A549 (cell line): ENCODE results near the gene ERVW-1.

Experiments used
- CHD2 ChIP-seq: fragments of 150-350 bp; IDR thresholded peaks from 2 replicates; pipeline ENCODE4 v1.6.1; 2014; ENCODE audit warnings: low read length; ENCODE audit not compliant: partially characterized antibody
- HDAC2 ChIP-seq: fragments of 200-600 bp; sonication (generic); IDR thresholded peaks from 2 replicates; pipeline ENCODE4 v1.6.1; 2016
- KDM1A ChIP-seq: fragments of 200-600 bp; sonication (generic); IDR thresholded peaks from 2 replicates; pipeline ENCODE4 v1.6.1; 2016; ENCODE audit warnings: low read depth, mild to moderate bottlenecking
- MAZ ChIP-seq: fragments of 150-350 bp; IDR thresholded peaks from 2 replicates; pipeline ENCODE4 v1.6.1; 2014; ENCODE audit warnings: antibody characterized with exemption, low read depth, low read length, borderline replicate concordance
- NFE2L2 ChIP-seq: fragments of 150-350 bp; conservative IDR thresholded peaks from 2 replicates; pipeline ENCODE4 v1.6.1; 2014; ENCODE audit warnings: low read length
- POLR2A ChIP-seq: IDR thresholded peaks from 2 replicates; pipeline ENCODE4 v1.6.1; 2012; ENCODE audit warnings: mild to moderate bottlenecking, low read length
- RAD21 ChIP-seq, 2 experiments: fragments of >200 bp in 1 of 2; sonication (Bioruptor Twin) in 1 of 2; formaldehyde crosslinking in 1 of 2; IDR thresholded peaks in 1 of 2; conservative IDR thresholded peaks in 1 of 2; 2 replicates in 1 of 2; 3 replicates in 1 of 2; pipeline ENCODE4 v1.6.1; 2012 to 2018; ENCODE audit warnings: inconsistent platforms in 1 of 2
- ZFP36 ChIP-seq: fragments of 450-650 bp; IDR thresholded peaks from 2 replicates; pipeline ENCODE4 v1.6.1; 2014; ENCODE audit warnings: borderline replicate concordance; ENCODE audit not compliant: partially characterized antibody
- TF ChIP-seq, protein P1 (sequence below): fragments of >200 bp; sonication (Bioruptor Twin); formaldehyde crosslinking; IDR thresholded peaks from 3 replicates; pipeline ENCODE4 v1.5.1; 2016
- TF ChIP-seq, protein P2 (sequence below): fragments of 200-600 bp; sonication (generic); IDR thresholded peaks from 2 replicates; pipeline ENCODE4 v1.6.1; 2016; ENCODE audit warnings: antibody characterized with exemption, mild to moderate bottlenecking, moderate library complexity
- TF ChIP-seq, protein P3 (sequence below): IDR thresholded peaks from 2 replicates; pipeline ENCODE4 v1.6.1; 2012; ENCODE audit warnings: low read depth, borderline replicate concordance

DNA sequence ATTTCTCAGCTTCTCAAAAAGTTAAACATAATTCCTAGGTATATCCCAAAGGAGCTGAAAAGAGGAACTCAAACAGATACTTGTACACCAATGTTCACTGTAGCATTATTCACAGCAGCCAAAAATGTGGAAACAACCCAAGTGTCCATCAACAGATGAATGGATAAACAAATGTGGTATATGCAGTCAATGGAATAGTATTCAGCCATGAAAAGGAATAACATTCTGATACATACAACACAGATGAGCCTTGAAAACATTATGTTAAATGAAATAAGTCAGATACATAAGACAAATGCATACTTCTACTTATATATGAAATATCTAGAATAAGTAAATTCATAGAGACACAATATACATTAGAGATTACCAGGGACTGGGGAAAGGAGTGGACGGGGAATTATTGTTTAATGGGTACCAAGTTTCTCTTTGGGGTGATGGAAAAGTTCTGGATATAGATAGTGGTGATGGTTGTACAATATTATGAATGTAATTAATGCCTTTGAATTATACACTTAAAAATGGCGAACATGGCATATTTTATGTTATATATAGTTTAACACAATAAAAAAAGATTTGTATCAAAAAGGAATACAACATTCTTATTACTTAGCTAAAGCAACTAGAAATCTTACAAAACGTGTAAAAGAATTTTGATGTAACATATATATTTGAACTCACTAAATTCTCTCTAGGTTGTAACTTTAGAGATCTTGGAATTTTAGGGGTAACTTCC, 35.6 kb upstream of the ERVW-1 start:
- TF ChIP-seq, protein P1, sequence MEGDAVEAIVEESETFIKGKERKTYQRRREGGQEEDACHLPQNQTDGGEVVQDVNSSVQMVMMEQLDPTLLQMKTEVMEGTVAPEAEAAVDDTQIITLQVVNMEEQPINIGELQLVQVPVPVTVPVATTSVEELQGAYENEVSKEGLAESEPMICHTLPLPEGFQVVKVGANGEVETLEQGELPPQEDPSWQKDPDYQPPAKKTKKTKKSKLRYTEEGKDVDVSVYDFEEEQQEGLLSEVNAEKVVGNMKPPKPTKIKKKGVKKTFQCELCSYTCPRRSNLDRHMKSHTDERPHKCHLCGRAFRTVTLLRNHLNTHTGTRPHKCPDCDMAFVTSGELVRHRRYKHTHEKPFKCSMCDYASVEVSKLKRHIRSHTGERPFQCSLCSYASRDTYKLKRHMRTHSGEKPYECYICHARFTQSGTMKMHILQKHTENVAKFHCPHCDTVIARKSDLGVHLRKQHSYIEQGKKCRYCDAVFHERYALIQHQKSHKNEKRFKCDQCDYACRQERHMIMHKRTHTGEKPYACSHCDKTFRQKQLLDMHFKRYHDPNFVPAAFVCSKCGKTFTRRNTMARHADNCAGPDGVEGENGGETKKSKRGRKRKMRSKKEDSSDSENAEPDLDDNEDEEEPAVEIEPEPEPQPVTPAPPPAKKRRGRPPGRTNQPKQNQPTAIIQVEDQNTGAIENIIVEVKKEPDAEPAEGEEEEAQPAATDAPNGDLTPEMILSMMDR = no peak
- no peak for TF ChIP-seq POLR2A
- no peak for TF ChIP-seq NFE2L2
- no peak for TF ChIP-seq KDM1A
- TF ChIP-seq MAZ = no peak
- TF ChIP-seq, protein P2, sequence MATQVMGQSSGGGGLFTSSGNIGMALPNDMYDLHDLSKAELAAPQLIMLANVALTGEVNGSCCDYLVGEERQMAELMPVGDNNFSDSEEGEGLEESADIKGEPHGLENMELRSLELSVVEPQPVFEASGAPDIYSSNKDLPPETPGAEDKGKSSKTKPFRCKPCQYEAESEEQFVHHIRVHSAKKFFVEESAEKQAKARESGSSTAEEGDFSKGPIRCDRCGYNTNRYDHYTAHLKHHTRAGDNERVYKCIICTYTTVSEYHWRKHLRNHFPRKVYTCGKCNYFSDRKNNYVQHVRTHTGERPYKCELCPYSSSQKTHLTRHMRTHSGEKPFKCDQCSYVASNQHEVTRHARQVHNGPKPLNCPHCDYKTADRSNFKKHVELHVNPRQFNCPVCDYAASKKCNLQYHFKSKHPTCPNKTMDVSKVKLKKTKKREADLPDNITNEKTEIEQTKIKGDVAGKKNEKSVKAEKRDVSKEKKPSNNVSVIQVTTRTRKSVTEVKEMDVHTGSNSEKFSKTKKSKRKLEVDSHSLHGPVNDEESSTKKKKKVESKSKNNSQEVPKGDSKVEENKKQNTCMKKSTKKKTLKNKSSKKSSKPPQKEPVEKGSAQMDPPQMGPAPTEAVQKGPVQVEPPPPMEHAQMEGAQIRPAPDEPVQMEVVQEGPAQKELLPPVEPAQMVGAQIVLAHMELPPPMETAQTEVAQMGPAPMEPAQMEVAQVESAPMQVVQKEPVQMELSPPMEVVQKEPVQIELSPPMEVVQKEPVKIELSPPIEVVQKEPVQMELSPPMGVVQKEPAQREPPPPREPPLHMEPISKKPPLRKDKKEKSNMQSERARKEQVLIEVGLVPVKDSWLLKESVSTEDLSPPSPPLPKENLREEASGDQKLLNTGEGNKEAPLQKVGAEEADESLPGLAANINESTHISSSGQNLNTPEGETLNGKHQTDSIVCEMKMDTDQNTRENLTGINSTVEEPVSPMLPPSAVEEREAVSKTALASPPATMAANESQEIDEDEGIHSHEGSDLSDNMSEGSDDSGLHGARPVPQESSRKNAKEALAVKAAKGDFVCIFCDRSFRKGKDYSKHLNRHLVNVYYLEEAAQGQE = no peak
- TF ChIP-seq HDAC2 = no peak
- TF ChIP-seq RAD21 (conservative IDR thresholded peaks at IDR 0.05 in 1 of 2, IDR thresholded peaks at IDR 0.05 in 1 of 2) = no peak
- no peak for TF ChIP-seq CHD2
- TF ChIP-seq, protein P3, sequence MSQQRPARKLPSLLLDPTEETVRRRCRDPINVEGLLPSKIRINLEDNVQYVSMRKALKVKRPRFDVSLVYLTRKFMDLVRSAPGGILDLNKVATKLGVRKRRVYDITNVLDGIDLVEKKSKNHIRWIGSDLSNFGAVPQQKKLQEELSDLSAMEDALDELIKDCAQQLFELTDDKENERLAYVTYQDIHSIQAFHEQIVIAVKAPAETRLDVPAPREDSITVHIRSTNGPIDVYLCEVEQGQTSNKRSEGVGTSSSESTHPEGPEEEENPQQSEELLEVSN = no peak
- no peak for TF ChIP-seq ZFP36
